NCI-H146 treated with DMSO at 0.1 percent for 48 hours (cell line): Measurements from ENCODE around the gene RRP8.

Source experiments
- DNase-seq: peaks from one replicate; lab custom pipeline; 2025; ENCODE audit not compliant: unreplicated experiment; lab: John Stamatoyannopoulos, UW

The RRP8 gene

DNA sequence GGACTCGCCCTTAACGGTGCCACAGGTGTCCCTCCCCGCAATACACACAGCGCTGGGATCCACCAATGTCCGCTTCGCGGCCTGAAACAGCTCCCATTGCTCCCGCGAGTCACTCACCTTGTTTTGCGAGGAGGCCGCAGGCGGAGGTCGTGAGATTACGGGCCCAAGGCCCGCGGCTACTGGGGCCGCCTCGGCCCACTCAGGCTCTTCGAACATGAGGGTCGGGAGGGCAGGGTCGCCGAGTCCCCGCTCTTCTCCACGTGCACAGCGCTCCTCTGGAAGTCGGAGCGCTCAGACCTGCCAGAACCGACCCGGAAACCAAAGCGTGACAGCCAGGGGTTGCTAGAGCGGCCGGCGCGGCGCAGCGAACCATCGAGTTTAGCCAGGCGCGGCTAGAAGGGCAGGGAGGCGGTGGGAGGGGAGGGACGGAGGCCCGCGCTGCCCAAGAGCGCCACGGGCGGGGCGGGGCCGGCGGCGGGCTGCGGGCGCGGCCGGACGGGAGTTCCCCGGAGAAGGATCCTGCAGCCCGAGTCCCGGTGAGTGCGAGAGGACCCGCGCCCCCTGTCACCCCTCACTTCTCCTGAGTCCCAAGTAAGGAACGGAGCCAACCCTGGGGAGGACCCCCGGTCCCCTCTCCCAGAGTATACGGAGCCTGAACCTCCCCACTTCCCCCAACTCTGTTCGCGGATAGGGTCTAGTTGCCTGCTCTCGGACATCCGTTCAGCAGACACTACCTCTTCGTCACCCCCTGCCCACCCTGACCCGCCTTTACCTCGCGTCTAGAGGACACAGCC is at the start of gene RRP8, which contains the start of gene ILK:
Gene RRP8, minus strand, starts transcription at position 330 of the 794 bp plus-strand sequence. Its CDS starts 114 bp downstream, at position 216.
Gene ILK, plus strand, starts transcription at position 488 of the 794 bp plus-strand sequence. CDS start 498 bp downstream, outside the sequence.
- DNase-seq: peak; percentile 77

DNA sequence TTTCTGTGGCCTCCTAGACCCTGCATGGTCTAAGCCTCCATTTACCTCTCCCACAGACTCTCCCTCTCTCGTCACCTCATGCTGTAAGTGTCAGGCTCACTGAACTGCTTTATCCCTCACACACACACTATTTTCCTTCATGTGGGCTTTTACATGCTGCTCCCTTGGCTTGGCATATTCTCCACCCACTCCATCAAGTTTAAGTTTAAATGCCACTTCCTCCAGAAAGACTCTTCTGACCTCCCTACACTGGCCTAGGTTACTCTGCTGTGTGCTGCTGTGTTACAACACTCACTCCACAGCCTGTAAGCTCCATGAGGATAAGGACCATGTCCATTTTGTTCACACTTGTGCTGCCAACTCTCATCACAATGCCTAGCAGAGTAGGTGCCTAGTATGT is 49.7 kb upstream of the RRP8 start:
- DNase-seq: no peak

DNA sequence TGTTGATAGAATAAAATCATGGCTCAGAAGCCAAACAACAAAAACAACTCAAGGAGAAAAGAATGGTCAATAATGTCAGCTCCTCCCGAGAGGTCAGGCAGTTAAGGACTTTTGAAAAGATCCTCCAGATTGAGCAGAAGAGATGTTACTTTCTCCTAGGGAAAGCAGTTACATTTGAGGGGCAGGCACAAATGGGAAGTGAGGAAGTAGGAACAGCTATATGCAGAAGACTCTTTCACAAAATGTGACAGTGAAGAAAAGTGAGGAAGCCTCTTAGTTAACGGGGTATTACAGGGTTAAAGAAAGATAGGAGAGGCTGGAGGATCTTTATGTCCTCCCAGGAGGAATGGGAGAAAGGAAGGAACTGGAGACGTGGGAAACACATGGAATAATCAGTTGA is 48.8 kb upstream of the RRP8 start:
- DNase-seq: no peak

DNA sequence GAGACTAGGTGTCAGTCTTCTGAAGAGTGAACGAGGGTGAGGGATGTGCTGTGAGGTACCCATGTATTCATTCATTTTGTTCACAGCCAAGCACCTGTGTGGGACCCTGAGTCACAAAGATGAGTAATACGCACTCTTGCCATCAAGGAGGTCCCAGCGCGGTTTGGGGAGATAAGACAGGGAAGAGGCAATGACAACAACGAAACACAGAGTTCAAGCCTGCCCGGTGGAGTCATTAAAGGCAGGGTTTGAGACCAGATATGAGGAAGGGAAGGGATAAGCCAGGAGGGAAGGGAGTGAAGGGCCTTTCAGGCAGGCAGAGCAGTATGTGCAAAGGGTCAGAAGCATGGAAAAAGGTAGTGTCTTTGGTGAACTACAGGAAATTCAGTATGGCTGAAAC is 47.6 kb upstream of the RRP8 start:
- no peak for DNase-seq

DNA sequence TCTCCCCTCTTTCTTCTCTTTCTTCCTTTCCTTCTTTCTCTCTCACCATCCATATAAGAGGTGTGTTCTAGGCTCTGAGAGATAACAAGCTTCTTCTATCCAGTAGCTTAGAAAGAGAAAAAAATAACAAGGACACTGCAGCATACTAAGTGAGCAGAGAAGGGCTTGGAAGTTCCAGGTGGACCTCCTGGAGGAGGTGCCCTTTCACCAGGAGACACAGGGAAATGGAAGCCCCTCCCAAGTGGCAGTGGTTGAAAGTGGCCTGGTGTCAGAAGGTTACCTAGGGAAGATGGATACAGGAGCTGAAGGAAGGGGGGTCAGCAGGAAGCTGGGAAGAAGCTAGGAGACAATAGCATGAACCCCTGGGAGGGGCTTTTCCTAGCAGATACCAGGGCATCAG is 46.7 kb upstream of the RRP8 start:
- DNase-seq: no peak

DNA sequence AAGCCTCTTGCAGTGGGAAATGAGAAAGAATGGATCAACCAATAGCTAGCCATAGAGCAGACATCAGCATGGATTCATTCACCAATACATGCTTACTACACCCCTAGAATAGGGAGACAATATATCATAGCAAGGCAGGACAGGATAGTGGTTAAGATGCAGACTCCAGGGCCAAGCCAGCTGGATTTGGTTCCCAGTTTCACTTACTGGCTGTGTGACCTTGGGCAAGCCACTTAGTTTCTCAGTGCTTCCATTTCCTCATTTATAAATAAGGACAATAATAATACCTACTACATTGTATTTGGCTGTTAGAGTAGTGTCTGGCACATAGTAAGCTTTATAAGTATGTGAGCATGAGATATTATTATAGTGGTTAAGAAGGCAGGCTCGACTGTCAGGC is 45.1 kb upstream of the RRP8 start:
- DNase-seq: no peak

DNA sequence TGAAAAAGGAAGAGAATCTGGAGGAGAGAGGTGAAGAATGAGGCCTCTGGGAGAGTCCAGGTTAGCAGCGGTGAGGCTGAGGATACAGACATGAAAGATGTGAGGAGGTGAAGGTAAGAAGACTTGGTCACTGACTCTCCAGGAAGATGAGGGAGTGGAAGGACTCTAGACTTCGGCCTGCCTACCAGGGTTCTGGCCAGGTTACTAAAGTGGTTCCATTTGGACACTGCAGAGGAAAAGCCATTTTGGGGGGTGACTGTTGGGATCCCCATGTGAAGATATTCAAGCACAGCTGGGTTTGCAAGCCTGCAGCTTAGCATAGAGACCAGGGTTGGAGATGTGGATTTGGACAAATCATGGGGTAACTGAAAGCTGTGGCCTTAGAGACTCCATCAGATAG is 44.4 kb upstream of the RRP8 start:
- no peak for DNase-seq

DNA sequence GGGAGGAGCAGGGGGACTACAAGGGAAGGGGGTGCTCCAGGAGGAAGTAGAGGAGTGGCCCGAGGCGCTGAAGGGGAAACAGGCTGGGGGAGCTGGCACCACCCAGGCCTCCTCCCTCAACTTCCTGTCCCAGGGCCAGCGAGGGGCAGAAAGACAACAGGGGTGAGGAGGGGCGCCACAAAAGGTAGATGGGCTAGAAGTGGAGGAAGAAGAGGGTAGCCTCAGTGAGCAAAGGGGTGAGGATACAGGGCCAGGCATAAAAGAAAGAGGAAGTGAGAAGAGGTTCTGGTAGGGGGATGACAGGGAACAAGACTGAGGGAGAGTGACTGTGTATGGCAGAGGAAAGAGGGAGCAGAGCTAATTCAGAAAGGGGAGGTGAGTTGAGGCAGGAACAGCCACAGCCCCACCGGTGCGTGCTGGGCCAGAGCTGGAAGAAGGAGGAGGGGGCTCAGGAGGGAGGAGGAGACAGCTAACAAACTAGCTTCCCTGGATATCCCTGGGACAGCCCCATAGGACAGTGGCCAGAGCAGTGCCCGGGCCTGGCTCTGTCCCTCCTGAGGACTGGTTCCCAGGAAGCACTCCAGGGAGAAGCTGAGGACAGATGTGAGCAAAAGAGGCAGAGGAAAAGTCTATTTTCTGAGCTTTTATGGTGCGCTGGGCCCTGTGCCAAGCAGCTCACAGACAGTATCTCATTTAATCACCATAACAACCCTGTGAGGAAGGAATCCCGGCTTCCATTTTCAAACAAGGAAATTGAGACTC is 43.7 kb upstream of the RRP8 start:
- no peak for DNase-seq

DNA sequence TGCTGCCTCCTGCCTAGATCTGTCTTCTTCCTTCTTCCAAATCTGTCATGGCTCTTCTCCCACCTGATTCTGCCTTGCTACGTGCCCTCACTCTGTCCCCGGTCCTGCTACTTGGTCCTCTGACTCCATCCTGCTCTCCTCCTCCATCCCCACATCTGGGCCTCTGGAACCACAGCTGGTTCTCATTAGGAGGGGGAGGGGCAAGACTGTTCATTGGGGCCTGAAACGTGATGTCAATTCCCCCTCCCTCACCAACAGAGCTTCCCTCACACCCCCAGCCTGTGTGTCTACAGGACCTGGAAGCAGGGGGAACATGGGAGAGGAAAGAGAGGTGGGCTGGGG is 43.1 kb upstream of the RRP8 start:
- no peak for DNase-seq

DNA sequence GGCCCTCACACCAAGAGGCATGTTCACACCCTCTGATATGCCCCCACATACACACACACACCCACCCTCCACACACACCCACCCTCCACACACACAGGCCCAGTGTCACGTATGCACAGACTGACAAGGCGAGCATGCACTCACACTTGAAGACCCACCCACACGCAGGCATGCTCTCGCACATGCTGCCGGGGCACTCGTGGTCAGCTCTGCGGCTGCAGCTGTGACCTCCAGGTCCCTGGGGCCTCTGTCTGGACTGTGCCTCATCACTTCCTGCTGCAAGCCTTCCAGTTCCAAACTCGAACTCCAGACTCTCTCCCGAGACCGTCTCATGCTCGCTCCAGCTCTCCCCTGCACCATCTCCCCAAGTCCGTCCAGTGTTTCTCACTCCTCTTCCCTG is 42.7 kb upstream of the RRP8 start:
- no peak for DNase-seq

DNA sequence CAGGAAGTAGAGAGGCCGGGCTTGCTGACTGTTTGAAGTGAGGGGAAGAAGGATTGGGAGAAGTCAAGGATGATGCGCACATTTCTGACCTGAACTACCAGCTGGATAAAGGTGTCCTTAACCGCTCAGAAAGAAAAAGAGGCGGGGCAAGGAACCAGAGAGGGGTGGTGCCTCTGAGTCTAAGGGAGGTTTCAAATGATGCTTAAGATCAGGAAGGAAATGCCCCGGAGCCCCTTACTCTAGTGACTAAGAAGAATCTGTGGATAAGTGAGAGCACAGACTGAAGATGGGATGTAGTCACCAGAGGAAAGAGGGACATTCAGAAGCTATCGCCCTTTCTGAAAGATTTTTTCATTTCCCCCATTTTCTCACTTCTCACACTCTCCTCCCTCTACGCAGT is 39.5 kb upstream of the RRP8 start:
- no peak for DNase-seq

DNA sequence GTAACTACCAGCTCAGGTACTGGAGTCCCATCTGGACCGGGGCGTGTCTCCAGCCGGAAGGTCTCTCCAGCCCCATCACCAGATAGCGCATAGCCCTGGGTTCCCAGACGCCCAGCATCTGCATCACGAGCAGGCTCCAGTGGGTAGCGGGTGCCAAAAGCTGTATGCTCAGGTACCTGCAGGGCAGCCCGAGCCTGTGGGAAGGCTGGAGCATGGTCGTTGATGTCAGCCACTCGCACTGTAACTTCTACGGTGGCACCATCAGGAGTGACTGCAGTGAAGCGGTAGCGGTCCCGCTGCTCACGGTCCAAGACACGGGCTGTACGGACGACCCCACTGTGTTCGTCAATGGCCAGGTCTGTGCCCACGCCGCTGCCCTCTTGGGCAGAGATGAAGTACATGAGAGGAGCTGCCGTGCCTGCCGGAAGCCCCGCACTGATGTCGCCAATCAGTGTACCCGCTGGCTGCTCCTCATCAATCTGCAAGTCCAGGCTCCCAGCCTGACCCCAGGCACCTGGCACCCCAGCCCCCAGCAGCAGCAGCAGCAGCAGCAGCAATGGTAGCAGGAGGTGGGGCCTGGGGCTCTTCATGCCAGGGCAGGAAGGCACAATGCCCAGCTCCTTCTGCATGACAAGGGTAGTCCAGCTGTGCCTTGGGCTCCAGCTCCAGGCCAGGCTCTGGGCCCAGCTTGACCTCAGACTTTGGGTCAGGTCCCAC is 37.7 kb upstream of the RRP8 start:
- no peak for DNase-seq

DNA sequence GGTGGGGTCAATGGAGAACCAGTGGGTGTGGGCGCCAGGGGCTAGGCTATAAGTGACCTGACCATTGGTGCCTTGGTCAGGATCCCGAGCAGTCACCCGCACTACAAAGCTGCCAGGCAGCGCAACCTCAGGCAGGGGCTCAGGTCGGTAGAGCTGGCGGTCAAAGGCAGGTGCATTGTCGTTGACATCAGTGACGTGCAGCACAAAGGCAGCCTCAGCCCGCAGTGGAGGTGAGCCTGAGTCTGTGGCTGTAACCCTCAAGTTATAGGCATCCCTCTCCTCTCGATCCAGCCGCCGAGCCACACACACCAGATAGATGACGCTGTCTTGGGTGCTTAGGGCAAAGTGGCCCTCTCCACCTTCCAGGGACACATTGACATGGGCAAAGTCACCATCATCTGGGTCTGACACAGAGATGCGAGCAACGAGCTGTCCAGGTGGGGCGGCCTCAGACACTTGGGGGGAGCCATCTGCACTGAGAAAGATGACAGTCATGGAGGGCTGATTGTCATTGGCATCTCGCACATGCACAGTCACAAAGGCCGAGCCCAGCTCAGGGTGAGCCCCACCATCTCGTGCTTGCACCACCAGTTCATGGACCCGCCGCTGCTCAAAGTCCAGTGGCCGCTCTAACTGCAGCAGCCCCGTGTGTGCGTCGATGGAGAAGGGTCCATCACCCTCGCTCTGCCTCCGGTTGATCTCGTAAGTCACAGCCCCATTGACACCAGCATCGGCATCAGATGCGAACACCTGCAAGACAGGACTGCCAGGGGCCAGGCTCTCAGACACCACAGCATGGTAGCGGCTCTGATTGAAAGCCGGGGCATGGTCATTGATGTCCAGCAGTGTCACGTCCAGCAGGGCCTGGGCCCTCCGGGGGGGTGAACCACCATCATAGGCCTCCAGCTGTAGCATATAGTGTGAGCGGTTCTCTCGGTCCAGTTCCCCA is 36.9 kb upstream of the RRP8 start:
- no peak for DNase-seq

DNA sequence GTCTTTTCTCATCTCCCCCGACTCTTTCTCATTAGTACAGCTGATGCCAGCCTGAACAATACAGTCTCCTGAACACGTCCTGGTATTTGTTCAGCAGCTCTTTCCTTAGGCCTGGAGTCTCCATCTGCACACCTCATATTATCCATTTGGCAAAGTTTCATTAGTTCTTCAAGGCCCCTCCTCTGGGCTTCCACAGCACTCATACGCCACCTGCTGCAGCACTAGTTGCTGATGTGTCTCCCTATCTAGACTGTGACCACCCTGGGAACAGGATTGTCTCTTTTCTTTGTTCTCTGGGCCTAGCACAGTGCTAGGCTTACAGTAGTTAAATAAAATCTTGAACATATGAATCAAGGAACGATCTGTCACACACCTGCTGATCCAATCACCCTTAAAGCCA is 35.0 kb upstream of the RRP8 start:
- no peak for DNase-seq

DNA sequence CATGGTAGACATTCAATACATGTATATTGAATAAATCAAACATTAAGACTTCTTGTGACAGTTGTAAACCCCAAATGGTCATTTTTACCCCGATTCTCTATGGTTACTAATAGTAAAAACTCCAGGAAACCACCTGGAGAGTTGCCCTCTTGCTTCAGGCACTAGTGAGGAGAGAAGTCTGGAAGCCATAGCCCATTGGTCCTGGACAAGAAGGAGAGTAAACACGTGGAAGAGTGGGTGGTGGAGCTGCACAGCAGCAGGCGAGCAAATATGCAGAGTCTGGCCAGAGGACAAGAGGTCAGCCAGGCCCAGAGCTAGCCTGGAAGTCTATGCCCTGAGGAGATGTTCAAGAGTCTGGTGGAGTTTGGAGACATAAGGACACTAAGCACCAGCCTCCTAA is 34.5 kb upstream of the RRP8 start:
- DNase-seq: no peak

DNA sequence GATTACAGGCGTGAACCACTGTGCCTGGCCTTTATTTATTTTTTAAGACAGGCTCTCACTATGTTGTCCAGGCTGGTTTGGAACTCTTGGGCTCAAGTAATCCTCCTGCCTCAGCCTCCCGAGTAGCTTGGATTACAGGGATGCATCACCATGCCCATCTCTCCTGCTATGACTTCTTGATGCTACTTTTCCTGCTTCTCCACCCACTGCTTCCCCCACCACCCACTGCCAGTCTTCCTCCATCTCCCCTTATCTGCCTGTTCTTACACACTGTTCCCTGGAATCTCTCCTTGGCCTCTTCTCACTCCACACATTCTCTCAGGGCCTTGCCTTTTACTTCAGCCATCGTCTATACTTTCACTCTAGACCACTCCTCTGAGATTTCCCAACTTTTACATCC is 33.1 kb upstream of the RRP8 start:
- DNase-seq: no peak

DNA sequence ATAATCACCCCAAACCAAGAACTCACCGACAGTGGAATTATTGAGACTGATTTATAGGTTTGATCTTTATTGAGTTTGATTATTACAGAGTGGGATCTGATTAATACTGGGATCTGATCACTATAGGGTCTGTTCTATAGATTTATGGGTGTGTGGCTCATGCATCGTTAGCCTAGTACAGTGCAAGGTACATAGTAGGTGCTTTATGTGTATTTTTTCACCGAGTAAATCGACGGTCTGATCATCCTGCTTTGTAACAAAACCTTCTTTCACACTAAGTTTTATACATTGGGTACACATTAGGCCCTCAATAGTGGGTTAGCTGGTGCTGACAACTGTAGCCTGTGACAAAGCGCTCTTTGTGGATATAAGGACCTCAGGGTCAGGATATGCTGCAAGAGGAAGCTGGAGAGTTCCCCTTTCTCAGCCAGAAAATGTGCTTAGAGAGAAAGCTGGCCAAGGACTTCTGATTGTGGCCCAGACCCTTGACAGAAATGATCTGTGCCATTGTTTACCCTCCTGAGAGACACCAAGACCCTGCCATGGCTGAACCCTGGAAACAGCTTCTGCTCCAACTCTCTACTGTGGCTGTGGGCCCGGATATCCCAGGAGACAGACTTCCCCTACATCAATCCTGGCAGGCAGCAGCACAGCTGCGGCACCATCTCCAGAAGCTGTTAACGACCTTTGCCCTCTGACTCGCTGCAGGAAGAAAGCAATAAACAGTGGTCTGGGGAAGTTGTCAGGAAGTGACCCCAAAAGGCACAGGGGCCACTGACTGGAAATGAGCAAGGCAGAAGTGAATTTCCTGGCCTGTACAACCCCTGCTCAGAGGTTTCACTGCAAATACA is 31.9 kb upstream of the RRP8 start:
- DNase-seq: no peak

DNA sequence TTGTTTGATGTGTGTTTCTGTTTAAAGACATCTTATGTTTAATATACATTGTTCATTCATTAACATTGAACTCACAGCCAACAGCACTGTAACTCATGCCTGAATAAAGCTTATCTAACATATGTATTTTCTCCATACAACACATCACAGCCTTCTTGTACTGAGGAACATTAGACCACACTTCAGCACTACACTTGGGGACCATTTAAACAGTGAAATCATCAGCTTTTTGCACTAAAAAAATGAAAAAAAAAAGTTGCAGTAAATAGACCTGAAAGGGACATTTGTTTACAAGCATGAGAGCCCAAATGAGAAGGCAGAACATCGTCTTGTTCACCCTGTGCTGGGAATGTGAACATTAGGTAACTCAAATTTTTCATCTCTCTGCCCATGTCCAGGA is 31.1 kb upstream of the RRP8 start:
- no peak for DNase-seq

DNA sequence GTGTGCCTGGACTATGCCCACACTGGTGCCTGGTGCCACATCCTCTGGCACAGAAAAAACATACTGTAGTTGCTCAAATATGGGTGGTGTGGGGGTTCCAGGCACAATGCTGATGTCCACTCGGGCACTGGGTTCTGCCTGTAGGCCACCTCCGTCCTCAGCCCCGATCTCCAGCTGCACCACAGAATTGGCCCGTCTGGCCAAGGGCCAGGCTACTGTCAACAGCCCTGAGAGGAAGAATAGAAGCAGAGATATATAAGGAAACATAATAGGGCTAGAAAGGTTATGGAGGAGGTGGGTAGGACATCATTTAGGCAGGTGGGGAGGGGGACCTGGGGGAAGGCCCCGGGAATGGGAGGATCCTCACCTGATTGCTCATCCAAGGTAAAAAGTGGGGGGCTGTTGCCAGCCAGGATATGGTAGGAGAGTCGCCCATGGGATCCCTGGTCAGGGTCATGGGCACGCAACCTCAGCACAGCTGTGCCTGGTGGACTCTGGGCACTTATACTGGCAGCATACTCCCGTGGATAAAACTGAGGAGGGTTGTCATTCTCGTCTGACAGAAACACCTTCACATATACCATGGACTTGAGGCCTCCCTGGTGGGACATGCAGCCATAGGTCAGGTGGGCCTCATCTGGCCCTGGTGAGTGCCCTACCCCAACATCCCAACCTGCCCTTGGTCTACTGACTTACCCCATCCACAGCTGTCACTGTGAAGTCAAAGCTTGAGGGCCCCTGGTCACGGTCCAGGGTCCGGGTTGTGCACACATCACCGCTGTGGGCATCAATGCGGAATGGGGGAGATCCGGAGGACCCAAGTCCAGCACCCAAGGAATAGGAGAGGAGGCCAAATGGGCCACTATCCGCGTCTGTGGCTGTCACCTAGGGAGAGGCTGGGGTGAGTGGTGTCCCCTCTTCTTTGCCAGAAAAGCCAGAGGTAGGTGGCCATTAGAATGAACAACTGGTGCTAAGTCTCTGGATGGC is 30.3 kb upstream of the RRP8 start:
- DNase-seq: no peak
